HepG2 (cell line): ENCODE results near the gene LDLRAD4. TPM values are rescaled to one million over a fixed set of nuclear protein-coding genes. Genes with fewer than 3 reads are reported as not detected.

Source experiments
- CEBPG ChIP-seq: IDR thresholded peaks from 2 replicates; pipeline ENCODE4 v1.6.1; 2016
- EZH2 ChIP-seq: conservative IDR thresholded peaks from 2 replicates; pipeline ENCODE4 v1.6.1; 2012; ENCODE audit warnings: mild to moderate bottlenecking, low read depth, low read length, moderate library complexity
- JUNB ChIP-seq: sonication (generic); formaldehyde crosslinking; IDR thresholded peaks from 2 replicates; pipeline ENCODE4 v1.8.0; 2022; ENCODE audit warnings: missing genetic modification reagents, mild to moderate bottlenecking, borderline replicate concordance
- NR3C1 ChIP-seq: sonication (generic); formaldehyde crosslinking; IDR thresholded peaks from 2 replicates; pipeline ENCODE4 v1.4.0; 2020; ENCODE audit warnings: missing genetic modification reagents
- TBX2 ChIP-seq: sonication (generic); formaldehyde crosslinking; IDR thresholded peaks from 2 replicates; pipeline ENCODE4 v1.5.0; 2020; ENCODE audit warnings: missing genetic modification reagents, mild to moderate bottlenecking, borderline replicate concordance
- ZBTB26 ChIP-seq: IDR thresholded peaks from 2 replicates; pipeline ENCODE4 v1.6.1; 2016; ENCODE audit warnings: missing compliant biosample characterization, missing genetic modification reagents, borderline replicate concordance
- ZBTB7A ChIP-seq: sonication (generic); formaldehyde crosslinking; IDR thresholded peaks from 2 replicates; pipeline ENCODE4 v1.8.0; 2022; ENCODE audit warnings: mild to moderate bottlenecking, missing genetic modification reagents
- ZNF142 ChIP-seq: sonication (generic); formaldehyde crosslinking; IDR thresholded peaks from 2 replicates; pipeline ENCODE4 v1.4.0; 2020; ENCODE audit warnings: missing genetic modification reagents
- ZNF784 ChIP-seq: sonication (generic); formaldehyde crosslinking; IDR thresholded peaks from 2 replicates; pipeline ENCODE4 v1.5.1; 2020; ENCODE audit warnings: missing genetic modification reagents, mild to moderate bottlenecking, borderline replicate concordance
- polyA plus RNA-seq, 8 experiments: library from polyadenylated mRNA; depleted of rRNA in 3 of 8; stranded (reverse) in 7 of 8; unstranded in 1 of 8; fragments of >200 nt; fragmentation: Illumina TruSeq in 4 of 8; extraction: Trizol in 4 of 8; gene quantifications; 2 replicates each; pipeline versions ENCODE4 v1.2.1 to v1.2.3, GENCODE V29; 2011 to 2016; ENCODE audit warnings: low read depth in 4 of 8, missing spikeins in 1 of 8, mixed read lengths in 1 of 8; ENCODE audit not compliant: insufficient read depth in 1 of 8
- total RNA-seq, 5 experiments: library from RNA; depleted of rRNA; stranded (reverse); fragments of >200 nt; fragmentation: Illumina TruSeq; extraction: Trizol; gene quantifications; 2 replicates each; pipeline ENCODE4 v1.2.3, GENCODE V29; 2016; ENCODE audit warnings: low read depth in 1 of 5
- TF ChIP-seq, protein P1 (sequence below): sonication (generic); formaldehyde crosslinking; IDR thresholded peaks from 2 replicates; pipeline ENCODE4 v1.5.1; 2020; ENCODE audit warnings: mild to moderate bottlenecking, moderate library complexity, missing genetic modification reagents
- TF ChIP-seq, protein P2 (sequence below): sonication (generic); formaldehyde crosslinking; IDR thresholded peaks from 2 replicates; pipeline ENCODE4 v1.4.0; 2020; ENCODE audit warnings: missing genetic modification reagents
- TF ChIP-seq, protein P3 (sequence below): sonication (generic); formaldehyde crosslinking; IDR thresholded peaks from 2 replicates; pipeline ENCODE4 v1.4.0; 2020; ENCODE audit warnings: missing genetic modification reagents

Gene LDLRAD4
- total and polyA plus RNA-seq, 2 of the 13 experiments (the other 11 are each of a cell fraction or from before 2014, with no cell fraction given), result 13.6 to 20.9 TPM

- TF ChIP-seq, protein P1, sequence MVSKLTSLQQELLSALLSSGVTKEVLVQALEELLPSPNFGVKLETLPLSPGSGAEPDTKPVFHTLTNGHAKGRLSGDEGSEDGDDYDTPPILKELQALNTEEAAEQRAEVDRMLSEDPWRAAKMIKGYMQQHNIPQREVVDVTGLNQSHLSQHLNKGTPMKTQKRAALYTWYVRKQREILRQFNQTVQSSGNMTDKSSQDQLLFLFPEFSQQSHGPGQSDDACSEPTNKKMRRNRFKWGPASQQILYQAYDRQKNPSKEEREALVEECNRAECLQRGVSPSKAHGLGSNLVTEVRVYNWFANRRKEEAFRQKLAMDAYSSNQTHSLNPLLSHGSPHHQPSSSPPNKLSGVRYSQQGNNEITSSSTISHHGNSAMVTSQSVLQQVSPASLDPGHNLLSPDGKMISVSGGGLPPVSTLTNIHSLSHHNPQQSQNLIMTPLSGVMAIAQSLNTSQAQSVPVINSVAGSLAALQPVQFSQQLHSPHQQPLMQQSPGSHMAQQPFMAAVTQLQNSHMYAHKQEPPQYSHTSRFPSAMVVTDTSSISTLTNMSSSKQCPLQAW (CRISPR knock-in tag), result peak; percentile 86
- TF ChIP-seq ZBTB26 (CRISPR knock-in tag) (peak; percentile 86), ZNF142 (CRISPR knock-in tag) (peak; percentile 67; the same call in 1 of the 2 replicates), TBX2 (CRISPR knock-in tag) (peak; percentile 84; the same call in 1 of the 2 replicates), NR3C1 (CRISPR knock-in tag) (no peak), JUNB (CRISPR knock-in tag) (peak; percentile 42; the same call in 1 of the 2 replicates), ZBTB7A (CRISPR knock-in tag) (peak; percentile 50; the same call in 1 of the 2 replicates), ZNF784 (CRISPR knock-in tag) (peak; percentile 53; the same call in 1 of the 2 replicates), CEBPG (peak; percentile 85), EZH2 (no peak)
- TF ChIP-seq, protein P2, sequence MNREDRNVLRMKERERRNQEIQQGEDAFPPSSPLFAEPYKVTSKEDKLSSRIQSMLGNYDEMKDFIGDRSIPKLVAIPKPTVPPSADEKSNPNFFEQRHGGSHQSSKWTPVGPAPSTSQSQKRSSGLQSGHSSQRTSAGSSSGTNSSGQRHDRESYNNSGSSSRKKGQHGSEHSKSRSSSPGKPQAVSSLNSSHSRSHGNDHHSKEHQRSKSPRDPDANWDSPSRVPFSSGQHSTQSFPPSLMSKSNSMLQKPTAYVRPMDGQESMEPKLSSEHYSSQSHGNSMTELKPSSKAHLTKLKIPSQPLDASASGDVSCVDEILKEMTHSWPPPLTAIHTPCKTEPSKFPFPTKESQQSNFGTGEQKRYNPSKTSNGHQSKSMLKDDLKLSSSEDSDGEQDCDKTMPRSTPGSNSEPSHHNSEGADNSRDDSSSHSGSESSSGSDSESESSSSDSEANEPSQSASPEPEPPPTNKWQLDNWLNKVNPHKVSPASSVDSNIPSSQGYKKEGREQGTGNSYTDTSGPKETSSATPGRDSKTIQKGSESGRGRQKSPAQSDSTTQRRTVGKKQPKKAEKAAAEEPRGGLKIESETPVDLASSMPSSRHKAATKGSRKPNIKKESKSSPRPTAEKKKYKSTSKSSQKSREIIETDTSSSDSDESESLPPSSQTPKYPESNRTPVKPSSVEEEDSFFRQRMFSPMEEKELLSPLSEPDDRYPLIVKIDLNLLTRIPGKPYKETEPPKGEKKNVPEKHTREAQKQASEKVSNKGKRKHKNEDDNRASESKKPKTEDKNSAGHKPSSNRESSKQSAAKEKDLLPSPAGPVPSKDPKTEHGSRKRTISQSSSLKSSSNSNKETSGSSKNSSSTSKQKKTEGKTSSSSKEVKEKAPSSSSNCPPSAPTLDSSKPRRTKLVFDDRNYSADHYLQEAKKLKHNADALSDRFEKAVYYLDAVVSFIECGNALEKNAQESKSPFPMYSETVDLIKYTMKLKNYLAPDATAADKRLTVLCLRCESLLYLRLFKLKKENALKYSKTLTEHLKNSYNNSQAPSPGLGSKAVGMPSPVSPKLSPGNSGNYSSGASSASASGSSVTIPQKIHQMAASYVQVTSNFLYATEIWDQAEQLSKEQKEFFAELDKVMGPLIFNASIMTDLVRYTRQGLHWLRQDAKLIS (CRISPR knock-in tag), result no peak; the same call in 1 of the 2 replicates
- TF ChIP-seq, protein P3, sequence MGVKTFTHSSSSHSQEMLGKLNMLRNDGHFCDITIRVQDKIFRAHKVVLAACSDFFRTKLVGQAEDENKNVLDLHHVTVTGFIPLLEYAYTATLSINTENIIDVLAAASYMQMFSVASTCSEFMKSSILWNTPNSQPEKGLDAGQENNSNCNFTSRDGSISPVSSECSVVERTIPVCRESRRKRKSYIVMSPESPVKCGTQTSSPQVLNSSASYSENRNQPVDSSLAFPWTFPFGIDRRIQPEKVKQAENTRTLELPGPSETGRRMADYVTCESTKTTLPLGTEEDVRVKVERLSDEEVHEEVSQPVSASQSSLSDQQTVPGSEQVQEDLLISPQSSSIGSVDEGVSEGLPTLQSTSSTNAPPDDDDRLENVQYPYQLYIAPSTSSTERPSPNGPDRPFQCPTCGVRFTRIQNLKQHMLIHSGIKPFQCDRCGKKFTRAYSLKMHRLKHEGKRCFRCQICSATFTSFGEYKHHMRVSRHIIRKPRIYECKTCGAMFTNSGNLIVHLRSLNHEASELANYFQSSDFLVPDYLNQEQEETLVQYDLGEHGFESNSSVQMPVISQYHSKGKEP, result no peak
These were observed 38.9 kb upstream of the LDLRAD4 start (continued) for GRCh38 chr18:13179566-13180113.
